H1 (cell line): ENCODE data around the gene MSH4. TPM values are rescaled to one million over a fixed set of nuclear protein-coding genes. Genes with fewer than 3 reads are reported as not detected.
"Not testable (repeated sequence)": the region's sequence is repeated elsewhere in the genome, so short reads cannot be mapped to it uniquely, and the experiment has no call there.

Experiments used
- CTCF ChIA-PET: fragments of 300-600 bp; sonication (Branson Sonifier 250); formaldehyde crosslinking; loops from one replicate; lab custom pipeline; 2021; ENCODE audit not compliant: partially characterized antibody; lab: Charles Lee
- POLR2A ChIA-PET: fragments of 300-600 bp; sonication (Branson Sonifier 250); formaldehyde crosslinking; loops from one replicate; lab custom pipeline; 2021; ENCODE audit warnings: inconsistent platforms; ENCODE audit not compliant: partially characterized antibody; lab: Charles Lee
- DNase-seq, 2 experiments: peaks; one replicate each; pipeline versions ENCODE4 v3.0.0 to v3.0.0-alpha.2; 2010 to 2022; ENCODE audit warnings: low spot score in 2 of 2, low read depth in 1 of 2, mixed read lengths in 1 of 2
- FAIRE-seq: peaks from 2 replicates; lab custom pipeline; 2011; peaks lifted over from hg19 to GRCh38; lab: Jason Lieb, UNC
- H2AFZ ChIP-seq: 2 replicates; pipeline ENCODE4 v1.8.1; 2012; ENCODE audit warnings: low read length, inconsistent platforms
- H2AK5ac ChIP-seq: 2 replicates; pipeline ENCODE4 v1.6.1; 2013; ENCODE audit warnings: low read depth, low read length
- H2BK120ac ChIP-seq: replicated peaks from 2 replicates; pipeline ENCODE3; 2013; ENCODE audit warnings: low read depth, low read length, inconsistent platforms
- H2BK12ac ChIP-seq: 2 replicates; pipeline ENCODE4 v1.6.1; 2013; ENCODE audit warnings: low read depth, low read length
- H2BK15ac ChIP-seq: 2 replicates; pipeline ENCODE4 v1.6.1; 2013; ENCODE audit warnings: low read length
- H2BK20ac ChIP-seq: 2 replicates; pipeline ENCODE4 v1.6.1; 2013; ENCODE audit warnings: low read length
- H2BK5ac ChIP-seq: 2 replicates; pipeline ENCODE4 v1.6.1; 2013; ENCODE audit warnings: low read depth, low read length
- H3K14ac ChIP-seq: 2 replicates; pipeline ENCODE4 v1.6.1; 2013; ENCODE audit warnings: inconsistent platforms; ENCODE audit not compliant: insufficient read length
- H3K18ac ChIP-seq: 2 replicates; pipeline ENCODE4 v1.6.1; 2013; ENCODE audit warnings: low read length; ENCODE audit errors: extremely low read depth
- H3K23ac ChIP-seq: 2 replicates; pipeline ENCODE4 v1.6.1; 2013; ENCODE audit warnings: inconsistent platforms; ENCODE audit not compliant: insufficient read length
- H3K23me2 ChIP-seq: 2 replicates; pipeline ENCODE4 v1.6.1; 2013; ENCODE audit warnings: low read depth, low read length
- H3K27ac ChIP-seq: 2 replicates; pipeline ENCODE4 v1.6.1; 2011; ENCODE audit warnings: low read depth, low read length, inconsistent platforms
- H3K27me3 ChIP-seq, 4 experiments: replicated peaks in 1 of 4; 1 replicate in 1 of 4; 2 replicates in 3 of 4; pipeline versions ENCODE4 v1.6.1 to v1.8.1; 2011 to 2013; ENCODE audit warnings: low read length in 3 of 4, mild to moderate bottlenecking in 3 of 4, inconsistent platforms in 2 of 4, mixed read lengths in 2 of 4, moderate library complexity in 1 of 4; ENCODE audit not compliant: control insufficient read depth in 3 of 4, insufficient read depth in 3 of 4; ENCODE audit errors: extremely low read depth in 1 of 4
- H3K36me3 ChIP-seq, 4 experiments: 2 replicates each; pipeline versions ENCODE4 v1.6.1 to v1.8.1; 2011 to 2013; ENCODE audit warnings: mild to moderate bottlenecking in 4 of 4, low read length in 3 of 4, moderate library complexity in 2 of 4, control low read depth in 1 of 4, inconsistent platforms in 1 of 4; ENCODE audit not compliant: insufficient read depth in 4 of 4, control insufficient read depth in 2 of 4
- H3K4ac ChIP-seq: replicated peaks from 2 replicates; pipeline ENCODE3; 2013; ENCODE audit warnings: low read length, low read depth, mixed read lengths, inconsistent platforms; ENCODE audit not compliant: insufficient read length
- H3K4me1 ChIP-seq, 4 experiments: replicated peaks in 1 of 4; 1 replicate in 1 of 4; 2 replicates in 3 of 4; pipeline versions ENCODE4 v1.6.1 to v1.8.1; 2011 to 2013; ENCODE audit warnings: low read length in 3 of 4, inconsistent platforms in 2 of 4, mixed read lengths in 1 of 4; ENCODE audit not compliant: insufficient read depth in 4 of 4, control insufficient read depth in 3 of 4
- H3K4me2 ChIP-seq, 2 experiments: 2 replicates each; pipeline versions ENCODE4 v1.6.1 to v1.8.1; 2011 to 2013; ENCODE audit warnings: low read depth in 2 of 2, low read length in 2 of 2, control low read depth in 1 of 2, inconsistent platforms in 1 of 2, mild to moderate bottlenecking in 1 of 2; ENCODE audit not compliant: insufficient read depth in 1 of 2
- H3K4me3 ChIP-seq, 4 experiments: fragments of 200-600, 300-600 bp in 1 of 4; sonication (generic), shearing (Covaris generic), sonication (Bioruptor Twin) in 1 of 4; 2 replicates each; pipeline versions ENCODE4 v1.5.1 to v1.8.1; 2011 to 2016; ENCODE audit warnings: low read length in 4 of 4, low read depth in 3 of 4, control low read depth in 2 of 4, inconsistent platforms in 2 of 4, mild to moderate bottlenecking in 2 of 4, mixed read lengths in 1 of 4, moderate library complexity in 1 of 4; ENCODE audit not compliant: insufficient read depth in 2 of 4; ENCODE audit errors: extremely low read depth in 1 of 4
- H3K56ac ChIP-seq: replicated peaks from 2 replicates; pipeline ENCODE3; 2013; ENCODE audit warnings: low read depth, mild to moderate bottlenecking, mixed read lengths, low read length, inconsistent platforms; ENCODE audit not compliant: insufficient read length
- H3K79me1 ChIP-seq: 2 replicates; pipeline ENCODE4 v1.6.1; 2013; ENCODE audit warnings: low read depth, low read length, control low read depth
- H3K79me2 ChIP-seq, 2 experiments: 2 replicates each; pipeline versions ENCODE4 v1.6.1 to v1.8.1; 2012 to 2013; ENCODE audit warnings: low read length in 2 of 2, mild to moderate bottlenecking in 2 of 2, inconsistent platforms in 1 of 2; ENCODE audit not compliant: insufficient read depth in 2 of 2, control insufficient read depth in 1 of 2
- H3K9ac ChIP-seq, 4 experiments: replicated peaks in 1 of 4; 1 replicate in 1 of 4; 2 replicates in 3 of 4; pipeline versions ENCODE4 v1.6.1 to v1.8.1; 2011 to 2013; ENCODE audit warnings: low read depth in 3 of 4, low read length in 3 of 4, control low read depth in 2 of 4, mild to moderate bottlenecking in 2 of 4, moderate library complexity in 2 of 4, inconsistent platforms in 1 of 4; ENCODE audit errors: extremely low read depth in 1 of 4
- H3K9me3 ChIP-seq, 2 experiments: 2 replicates each; pipeline versions ENCODE4 v1.6.1 to v1.8.1; 2012 to 2013; ENCODE audit warnings: mild to moderate bottlenecking in 2 of 2, moderate library complexity in 2 of 2, control low read depth in 1 of 2, inconsistent platforms in 1 of 2, low read depth in 1 of 2, low read length in 1 of 2, mixed read lengths in 1 of 2; ENCODE audit not compliant: insufficient read depth in 2 of 2
- H4K20me1 ChIP-seq, 2 experiments: replicated peaks in 1 of 2; 2 replicates each; pipeline versions ENCODE3 to v1.8.1; 2011 to 2013; ENCODE audit warnings: inconsistent platforms in 2 of 2, low read length in 2 of 2, mild to moderate bottlenecking in 1 of 2; ENCODE audit not compliant: insufficient read depth in 2 of 2, control insufficient read depth in 1 of 2
- H4K5ac ChIP-seq: 2 replicates; pipeline ENCODE4 v1.6.1; 2013; ENCODE audit warnings: low read length, low read depth, mixed read lengths, inconsistent platforms; ENCODE audit not compliant: insufficient read length
- H4K8ac ChIP-seq: 2 replicates; pipeline ENCODE4 v1.8.0; 2013; ENCODE audit warnings: mild to moderate bottlenecking, moderate library complexity, low read length, inconsistent platforms; ENCODE audit not compliant: insufficient read depth; ENCODE audit errors: extremely low read depth
- H4K91ac ChIP-seq: replicated peaks from 2 replicates; pipeline ENCODE3; 2013; ENCODE audit warnings: low read length, mixed read lengths, inconsistent platforms; ENCODE audit not compliant: insufficient read length
- WGBS, 2 experiments: shearing (Covaris generic) in 1 of 2; methylation state at CpG; one replicate each; pipeline versions ENCODE4 v1.1.6 to v1.1.7; 2013 to 2015; ENCODE audit warnings: low lambda C conversion rate in 2 of 2, mixed read lengths in 2 of 2, inconsistent platforms in 1 of 2, low coverage in 1 of 2, missing lambda C conversion rate in 1 of 2; ENCODE audit not compliant: insufficient replicate concordance in 2 of 2, insufficient coverage in 1 of 2, insufficient read length in 1 of 2; ENCODE audit errors: extremely low coverage in 1 of 2, missing lambda C conversion rate in 1 of 2; 5-methylcytosine and 5-hydroxymethylcytosine counted together
- polyA plus RNA-seq, 7 experiments: library from polyadenylated mRNA; depleted of rRNA in 3 of 7; stranded (reverse) in 5 of 7; unstranded in 2 of 7; fragments of >200 nt in 5 of 7; fragments of 200-250 nt in 2 of 7; gene quantifications; 1 replicate in 5 of 7; 2 replicates in 1 of 7; 4 replicates in 1 of 7; pipeline versions ENCODE4 v1.2.1 to v1.2.3, GENCODE V29; 2011 to 2013; ENCODE audit warnings: missing spikeins in 2 of 7, mixed read lengths in 2 of 7
- total RNA-seq: library from RNA; stranded (reverse); fragmentation: NEBNext Ultra II Directional; extraction: Animal tissue kit (Norgen Biotek cat#: 25700); gene quantifications from 2 replicates; pipeline ENCODE4 v1.2.1, GENCODE V29; 2021

The MSH4 gene
- total and polyA plus RNA-seq, 2 of the 8 experiments (the other 6 are each of a cell fraction or from before 2014, with no cell fraction given), result 0.03 to 0.22 TPM

GRCh38 chr1:75780183-75780582, 16.5 kb upstream of the MSH4 start:
- WGBS, 2 experiments, result 86% methylated on average over 4 of the region's 4 CpGs; no CpG with 5 or more reads in 1 of the 2 experiments
- H2BK120ac ChIP-seq, H3K27me3 ChIP-seq, H2AFZ ChIP-seq, DNase-seq, H2BK20ac ChIP-seq, H3K79me2 ChIP-seq, H3K36me3 ChIP-seq, H2BK12ac ChIP-seq, H3K14ac ChIP-seq, H2AK5ac ChIP-seq, H3K23me2 ChIP-seq, H2BK5ac ChIP-seq, H3K4ac ChIP-seq, H3K9me3 ChIP-seq, H4K5ac ChIP-seq, H3K56ac ChIP-seq, H4K91ac ChIP-seq, H3K23ac ChIP-seq, H2BK15ac ChIP-seq, H4K8ac ChIP-seq, H3K27ac ChIP-seq, H4K20me1 ChIP-seq, FAIRE-seq, H3K79me1 ChIP-seq, H3K4me2 ChIP-seq, H3K4me3 ChIP-seq, CTCF ChIA-PET, H3K9ac ChIP-seq, H3K18ac ChIP-seq, H3K4me1 ChIP-seq, POLR2A ChIA-PET: not testable (repeated sequence)

DNA sequence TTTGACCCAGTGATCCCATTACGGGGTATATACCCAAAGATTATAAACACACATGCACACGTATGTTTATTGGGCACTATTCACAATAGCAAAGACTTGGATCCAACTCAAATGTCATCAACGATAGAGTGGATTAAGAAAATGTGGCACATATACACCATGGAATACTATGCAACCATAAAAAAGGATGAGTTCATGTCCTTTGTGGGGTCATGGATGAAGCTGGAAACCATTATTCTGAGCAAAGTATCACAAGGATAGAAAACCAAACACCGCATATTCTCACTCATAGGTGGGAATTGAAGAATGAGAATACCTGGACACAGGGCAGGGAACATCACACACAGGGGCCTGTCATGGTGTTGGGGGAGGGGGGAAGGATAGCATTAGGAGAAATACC, 12.8 kb upstream of the MSH4 start:
- H3K4me3 ChIP-seq, H3K9me3 ChIP-seq, H3K4ac ChIP-seq, H2BK20ac ChIP-seq, DNase-seq, H3K27me3 ChIP-seq, H3K23ac ChIP-seq, H3K79me1 ChIP-seq, H3K18ac ChIP-seq, H2BK15ac ChIP-seq, H2AK5ac ChIP-seq, H4K5ac ChIP-seq, H2BK120ac ChIP-seq, H2AFZ ChIP-seq, H3K23me2 ChIP-seq, H3K9ac ChIP-seq, POLR2A ChIA-PET, H3K4me1 ChIP-seq, H3K4me2 ChIP-seq, H3K56ac ChIP-seq, H3K27ac ChIP-seq, H4K8ac ChIP-seq, FAIRE-seq, H3K14ac ChIP-seq, H2BK5ac ChIP-seq, H2BK12ac ChIP-seq, H4K20me1 ChIP-seq, CTCF ChIA-PET, H4K91ac ChIP-seq: not testable (repeated sequence)
- H3K79me2 ChIP-seq, result peaks cover 20 to 30% of the 10 kb centered on the region in 2 experiments
- peaks cover 0 to 18% (median 7%) of the 10 kb centered on the region in 4 experiments; a peak in 5 of 8 replicates for H3K36me3 ChIP-seq
- 98% methylated on average over 4 of the region's 4 CpGs; no CpG with 5 or more reads in 1 of the 2 experiments for WGBS, 2 experiments
